ENCODE data around the gene IER3. TPM values are rescaled to one million over a fixed set of nuclear protein-coding genes. Genes with fewer than 3 reads are reported as not detected.

Gene IER3
- total RNA-seq, 4 donors from 2014 or later = 1.8 to 7.3 (median 3.3) TPM

GRCh38 chr6:30696432-30696831 lies 47.9 kb downstream of the IER3 start:
- no peak for TF ChIP-seq CTCF (IDR thresholded peaks at IDR 0.05; ENCODE audit: low read depth)

Small RNA genes lying within 50 kb of the gene (small RNA-seq; reads per million reads assigned to genes)
- gene RF00019 (0.49 reads per million), gene RN7SL353P (not detected)

Other genes starting within 250 kb of the IER3 start
- 10 to 100 TPM; 18.9 to 46.0 (median 38.3) TPM for gene GNL1, start 188.1 kb downstream of the IER3 start, total RNA-seq
- 1 to 10 TPM; 2.4 to 4.4 (median 4.2) TPM for gene PRR3, start 187.3 kb downstream of the IER3 start, total RNA-seq
- 10 to 100 TPM; 22.3 to 34.7 (median 34.4) TPM for gene ABCF1, start 173.1 kb downstream of the IER3 start, total RNA-seq
- 10 to 100 TPM; 19.0 to 29.7 (median 27.6) TPM for gene PPP1R10, start 127.3 kb downstream of the IER3 start, total RNA-seq
- gene MRPS18B, start 126.7 kb downstream of the IER3 start, total RNA-seq = 10 to 100 TPM; 45.1 to 62.8 (median 48.2) TPM
- gene ATAT1, start 117.7 kb downstream of the IER3 start, total RNA-seq = 1 to 10 TPM; 2.0 to 5.9 (median 5.3) TPM
- gene C6orf136, start 97.4 kb downstream of the IER3 start, total RNA-seq = 1 to 10 TPM; 3.7 to 9.4 (median 8.9) TPM
- 10 to 100 TPM; 16.0 to 34.5 (median 22.5) TPM for gene DHX16, start 71.5 kb downstream of the IER3 start, total RNA-seq
- 10 to 100 TPM; 29.2 to 43.9 (median 40.0) TPM for gene PPP1R18, start 57.9 kb downstream of the IER3 start, total RNA-seq
- 1 to 10 TPM; 2.0 to 4.2 (median 3.6) TPM for gene NRM, start 53.6 kb downstream of the IER3 start, total RNA-seq
- 10 to 100 TPM in 3 of 4 donors, 1 to 10 TPM in 1; 7.0 to 13.2 (median 10.4) TPM for gene MDC1, start 27.3 kb downstream of the IER3 start, total RNA-seq
- gene TUBB, start 24.2 kb downstream of the IER3 start, total RNA-seq = 100 to 1,000 TPM; 166 to 277 (median 220) TPM
- gene FLOT1, start 1.9 kb downstream of the IER3 start, total RNA-seq = 100 to 1,000 TPM in 3 of 4 donors, 10 to 100 TPM in 1; 66.8 to 121 (median 105) TPM
- gene DDR1, start 140.0 kb upstream of the IER3 start, total RNA-seq = 10 to 100 TPM; 14.3 to 62.0 (median 27.8) TPM
- 10 to 100 TPM in 1 of 4 donors, 1 to 10 TPM in 3; 7.3 to 19.2 (median 8.3) TPM for gene GTF2H4, start 163.7 kb upstream of the IER3 start, total RNA-seq
- 10 to 100 TPM in 2 of 4 donors, 1 to 10 TPM in 2; 9.1 to 40.3 (median 10.8) TPM for gene VARS2, start 169.7 kb upstream of the IER3 start, total RNA-seq
- not detected for gene SFTA2, start 187.6 kb upstream of the IER3 start, total RNA-seq
- not detected for gene MUCL3, start 196.4 kb upstream of the IER3 start, total RNA-seq
- gene MUC21, start 239.2 kb upstream of the IER3 start, total RNA-seq = not detected